OCI-LY7 (cell line): ENCODE data around the gene GLIS1. TPM values are rescaled to one million over a fixed set of nuclear protein-coding genes. Genes with fewer than 3 reads are reported as not detected.

Experiments
- BruUV-seq: library from RNA; stranded (reverse); fragments of 400-500 nt; replicated peaks from 2 replicates; lab custom pipeline; 2021; lab: Mats Ljungman, UMichigan
- CTCF ChIA-PET: fragments of 300-600 bp; sonication (Branson Sonifier 250); formaldehyde crosslinking; loops from one replicate; lab custom pipeline; 2022; ENCODE audit warnings: antibody characterized with exemption; ENCODE audit not compliant: unreplicated experiment; lab: Charles Lee
- POLR2A ChIA-PET: fragments of 300-600 bp; sonication (Branson Sonifier 250); formaldehyde crosslinking; loops from one replicate; lab custom pipeline; 2022; ENCODE audit warnings: antibody characterized with exemption; lab: Charles Lee
- DNase-seq: peaks from one replicate; pipeline ENCODE4 v3.0.0-alpha.2; 2015; ENCODE audit warnings: low spot score
- H2AFZ ChIP-seq: fragments of 200-600 bp; sonication (generic), shearing (Covaris generic); 2 replicates; pipeline ENCODE4 v1.6.1; 2014; ENCODE audit warnings: mild to moderate bottlenecking, antibody characterized with exemption, low read length, moderate library complexity
- H3K27ac ChIP-seq: fragments of 200-600 bp; sonication (generic); 2 replicates; pipeline ENCODE4 v1.5.1; 2014; ENCODE audit warnings: mixed run types, low read depth, mild to moderate bottlenecking, moderate library complexity, low read length, inconsistent platforms; ENCODE audit not compliant: poor library complexity, severe bottlenecking
- H3K36me3 ChIP-seq: fragments of 200-600 bp; sonication (generic); 2 replicates; pipeline ENCODE4 v1.6.1; 2014; ENCODE audit warnings: mild to moderate bottlenecking, antibody characterized with exemption, low read length, moderate library complexity, mixed read lengths; ENCODE audit not compliant: insufficient read depth
- H3K4me1 ChIP-seq: fragments of 200-600 bp; sonication (generic); 2 replicates; pipeline ENCODE4 v1.5.1; 2014; ENCODE audit warnings: mild to moderate bottlenecking, low read length; ENCODE audit not compliant: insufficient read depth, poor library complexity, severe bottlenecking
- H3K4me2 ChIP-seq: fragments of 200-600 bp; sonication (generic); 2 replicates; pipeline ENCODE4 v1.6.1; 2014; ENCODE audit warnings: mild to moderate bottlenecking, low read length
- H3K4me3 ChIP-seq: fragments of 200-600 bp; sonication (generic); 2 replicates; pipeline ENCODE4 v1.5.1; 2014; ENCODE audit warnings: mild to moderate bottlenecking, low read depth, low read length; ENCODE audit not compliant: poor library complexity, severe bottlenecking
- H3K79me2 ChIP-seq: fragments of 200-600 bp; sonication (generic); 2 replicates; pipeline ENCODE4 v1.6.1; 2016; ENCODE audit warnings: low read depth, mild to moderate bottlenecking, low read length, moderate library complexity, mixed read lengths; ENCODE audit not compliant: insufficient read depth
- H3K9me2 ChIP-seq: fragments of 200-600 bp; sonication (generic); 2 replicates; pipeline ENCODE4 v1.6.1; 2016; ENCODE audit warnings: mild to moderate bottlenecking, low read length, mixed read lengths; ENCODE audit not compliant: insufficient read depth
- H3K9me3 ChIP-seq: fragments of 200-600 bp; sonication (generic); 2 replicates; pipeline ENCODE4 v1.6.1; 2014; ENCODE audit warnings: mild to moderate bottlenecking, mixed run types, low read length, mixed read lengths
- H4K20me1 ChIP-seq: fragments of 200-600 bp; sonication (generic); 2 replicates; pipeline ENCODE4 v1.6.1; 2014; ENCODE audit warnings: mild to moderate bottlenecking, antibody characterized with exemption, low read length, moderate library complexity, mixed read lengths; ENCODE audit not compliant: insufficient read depth
- CTCF ChIP-seq: fragments of 200-600 bp; sonication (generic); conservative IDR thresholded peaks from 2 replicates; pipeline ENCODE4 v1.5.1; 2014; ENCODE audit warnings: mild to moderate bottlenecking, antibody characterized with exemption, low read length, moderate library complexity, mixed read lengths
- EZH2phosphoT487 ChIP-seq: fragments of 200-600 bp; sonication (generic); IDR thresholded peaks from 2 replicates; pipeline ENCODE4 v1.6.1; 2018; ENCODE audit warnings: low read depth, borderline replicate concordance, mild to moderate bottlenecking, mixed run types, antibody characterized with exemption, low read length, moderate library complexity, mixed read lengths
- intact Hi-C: fragments of 100-400 bp; cut with micrococcal nuclease; formaldehyde crosslinking; loops from one replicate; pipeline ENCODE4 v1.10.0; 2022; ENCODE audit not compliant: unreplicated experiment
- total RNA-seq, 2 experiments: library from RNA; depleted of rRNA in 1 of 2; stranded (reverse); fragments of >200 nt in 1 of 2; shearing (Covaris generic) in 1 of 2; gene quantifications; 2 replicates each; pipeline ENCODE4 v1.2.3, GENCODE V29; 2014 to 2022

GLIS1 gene
- total RNA-seq, 2 experiments from 2014 or later, result not detected

- no peak for DNase-seq
- TF ChIP-seq CTCF, result no peak
- TF ChIP-seq EZH2phosphoT487, result no peak
- no peaks in the 10 kb centered on the region for H3K79me2 ChIP-seq
- H3K4me2 ChIP-seq, result no peak overlapping the region
- no peak overlapping the region for H2AFZ ChIP-seq
- no peaks in the 10 kb centered on the region for H3K9me2 ChIP-seq
- H3K4me1 ChIP-seq, result no peaks in the 10 kb centered on the region
- intact Hi-C loops, result no loop called here
- H4K20me1 ChIP-seq, result no peaks in the 10 kb centered on the region
- H3K4me3 ChIP-seq, result no peak overlapping the region
- ChIA-PET CTCF (no interaction called here), POLR2A (interaction anchor here (0.6 kb wide), 1 partner anchor 47 kb away, joined by 3 read pairs; no protein-coding TSS in a partner anchor)
- no peaks in the 10 kb centered on the region for H3K36me3 ChIP-seq
- 0 out of 2 replicates have a peak, but pooled peaks cover 4% of the 10 kb centered on the region for H3K9me3 ChIP-seq
- no TSS peak for BruUV-seq
- H3K27ac ChIP-seq, result no peak overlapping the region
Measured at GRCh38 chr1:53606197-53606596, 132.8 kb downstream of the GLIS1 start.

- Histone ChIP-seq H3K36me3 (no peaks in the 10 kb centered on the region), H3K79me2 (no peaks in the 10 kb centered on the region), H3K27ac (no peak overlapping the region), H3K9me2 (no peaks in the 10 kb centered on the region), H4K20me1 (no peaks in the 10 kb centered on the region), H3K4me3 (no peak overlapping the region), H3K4me2 (no peak overlapping the region), H3K9me3 (no peaks in the 10 kb centered on the region), H3K4me1 (no peaks in the 10 kb centered on the region), H2AFZ (no peak overlapping the region)
- DNase-seq, result no peak
- intact Hi-C loops, result no loop called here
- BruUV-seq, result no TSS peak
- POLR2A ChIA-PET, result no interaction called here
- no peak for TF ChIP-seq EZH2phosphoT487
- TF ChIP-seq CTCF, result no peak
- CTCF ChIA-PET, result no interaction called here
Measured at GRCh38 chr1:53605181-53605580, 133.8 kb downstream of the GLIS1 start.

GRCh38 chr1:53604291-53604919, 134.6 kb downstream of the GLIS1 start:
- no TSS peak for BruUV-seq
- no peaks in the 10 kb centered on the region for H3K4me1 ChIP-seq

More at GRCh38 chr1:53604291-53604919, 134.6 kb downstream of the GLIS1 start:
- DNase-seq, result no peak
- intact Hi-C loops, result no loop called here
- Histone ChIP-seq H4K20me1 (no peaks in the 10 kb centered on the region), H3K4me2 (no peak overlapping the region), H3K4me3 (no peak overlapping the region), H3K9me3 (no peaks in the 10 kb centered on the region), H3K27ac (no peak overlapping the region), H3K79me2 (no peaks in the 10 kb centered on the region), H3K9me2 (no peaks in the 10 kb centered on the region), H2AFZ (no peak overlapping the region), H3K36me3 (no peaks in the 10 kb centered on the region)
- ChIA-PET POLR2A (no interaction called here), CTCF (no interaction called here)
- TF ChIP-seq CTCF (no peak), EZH2phosphoT487 (no peak)
